ENCODE data around the gene STAT4.

GRCh38 chr2:191148791-191149190, 2.0 kb downstream of the STAT4 start:
- TF ChIP-seq, protein P1, sequence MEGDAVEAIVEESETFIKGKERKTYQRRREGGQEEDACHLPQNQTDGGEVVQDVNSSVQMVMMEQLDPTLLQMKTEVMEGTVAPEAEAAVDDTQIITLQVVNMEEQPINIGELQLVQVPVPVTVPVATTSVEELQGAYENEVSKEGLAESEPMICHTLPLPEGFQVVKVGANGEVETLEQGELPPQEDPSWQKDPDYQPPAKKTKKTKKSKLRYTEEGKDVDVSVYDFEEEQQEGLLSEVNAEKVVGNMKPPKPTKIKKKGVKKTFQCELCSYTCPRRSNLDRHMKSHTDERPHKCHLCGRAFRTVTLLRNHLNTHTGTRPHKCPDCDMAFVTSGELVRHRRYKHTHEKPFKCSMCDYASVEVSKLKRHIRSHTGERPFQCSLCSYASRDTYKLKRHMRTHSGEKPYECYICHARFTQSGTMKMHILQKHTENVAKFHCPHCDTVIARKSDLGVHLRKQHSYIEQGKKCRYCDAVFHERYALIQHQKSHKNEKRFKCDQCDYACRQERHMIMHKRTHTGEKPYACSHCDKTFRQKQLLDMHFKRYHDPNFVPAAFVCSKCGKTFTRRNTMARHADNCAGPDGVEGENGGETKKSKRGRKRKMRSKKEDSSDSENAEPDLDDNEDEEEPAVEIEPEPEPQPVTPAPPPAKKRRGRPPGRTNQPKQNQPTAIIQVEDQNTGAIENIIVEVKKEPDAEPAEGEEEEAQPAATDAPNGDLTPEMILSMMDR (IDR thresholded peaks at IDR 0.05) = no peak
- TF ChIP-seq POLR2A (IDR thresholded peaks at IDR 0.05) = no peak
